Keratinocyte (primary cell): ENCODE measurements around the gene ARID1B. TPM values are rescaled to one million over a fixed set of nuclear protein-coding genes. Genes with fewer than 3 reads are reported as not detected.

Experiments
- DNase-seq: peaks from one replicate; pipeline ENCODE4 v3.0.0-alpha.2; 2011; ENCODE audit warnings: low read depth, missing footprints, low spot score
- FAIRE-seq: peaks from 2 replicates; lab custom pipeline; 2011; peaks lifted over from hg19 to GRCh38; lab: Jason Lieb, UNC
- H2AFZ ChIP-seq: 2 replicates; pipeline ENCODE4 v1.6.0; 2012; ENCODE audit warnings: low read length, control low read depth, inconsistent platforms; ENCODE audit not compliant: control insufficient read depth
- H3K27ac ChIP-seq: 2 replicates; pipeline ENCODE4 v1.5.1; 2011; ENCODE audit warnings: low read length; ENCODE audit not compliant: control insufficient read depth, insufficient read depth
- H3K27me3 ChIP-seq: 3 replicates; pipeline ENCODE4 v1.6.0; 2011; ENCODE audit warnings: low read length; ENCODE audit not compliant: control insufficient read depth, insufficient read depth; ENCODE audit errors: extremely low read depth
- H3K36me3 ChIP-seq, 2 experiments: 2 replicates in 1 of 2; 3 replicates in 1 of 2; pipeline ENCODE4 v1.5.1; 2011; ENCODE audit warnings: low read length in 2 of 2, mild to moderate bottlenecking in 1 of 2; ENCODE audit not compliant: control insufficient read depth in 2 of 2, insufficient read depth in 2 of 2; ENCODE audit errors: extremely low read depth in 1 of 2
- H3K4me1 ChIP-seq: 3 replicates; pipeline ENCODE4 v1.5.1; 2011; ENCODE audit warnings: low read length; ENCODE audit not compliant: control insufficient read depth, insufficient read depth; ENCODE audit errors: extremely low read depth
- H3K4me2 ChIP-seq: 3 replicates; pipeline ENCODE4 v1.6.0; 2011; ENCODE audit warnings: low read depth, low read length; ENCODE audit not compliant: control insufficient read depth, insufficient read depth; ENCODE audit errors: extremely low read depth
- H3K4me3 ChIP-seq, 3 experiments: fragments of 200-600 bp in 1 of 3; sonication (generic) in 1 of 3; 2 replicates in 2 of 3; 3 replicates in 1 of 3; pipeline ENCODE4 v1.5.1; 2011 to 2016; ENCODE audit warnings: low read length in 3 of 3, mild to moderate bottlenecking in 3 of 3, control low read depth in 2 of 3, inconsistent platforms in 1 of 3, low read depth in 1 of 3, mixed read lengths in 1 of 3, mixed run types in 1 of 3, moderate library complexity in 1 of 3; ENCODE audit not compliant: control insufficient read depth in 2 of 3, insufficient read depth in 2 of 3; ENCODE audit errors: extremely low read depth in 1 of 3
- H3K79me2 ChIP-seq: 2 replicates; pipeline ENCODE4 v1.6.0; 2012; ENCODE audit warnings: low read length; ENCODE audit not compliant: control insufficient read depth, insufficient read depth
- H3K9ac ChIP-seq: 3 replicates; pipeline ENCODE4 v1.6.0; 2011; ENCODE audit warnings: low read length; ENCODE audit not compliant: control insufficient read depth, insufficient read depth; ENCODE audit errors: extremely low read depth
- H3K9me1 ChIP-seq: 3 replicates; pipeline ENCODE4 v1.6.0; 2011; ENCODE audit warnings: low read length; ENCODE audit not compliant: control insufficient read depth, insufficient read depth; ENCODE audit errors: extremely low read depth
- H3K9me3 ChIP-seq: 2 replicates; pipeline ENCODE4 v1.5.1; 2012; ENCODE audit warnings: low read depth, low read length; ENCODE audit not compliant: control insufficient read depth
- H4K20me1 ChIP-seq: 3 replicates; pipeline ENCODE4 v1.6.0; 2011; ENCODE audit warnings: low read length; ENCODE audit not compliant: control insufficient read depth, insufficient read depth; ENCODE audit errors: extremely low read depth
- CTCF ChIP-seq, 3 experiments: IDR thresholded peaks in 1 of 3; conservative IDR thresholded peaks in 1 of 3; optimal IDR thresholded peaks in 1 of 3; 2 replicates in 2 of 3; 3 replicates in 1 of 3; pipeline versions ENCODE3 to v1.5.1; 2011; ENCODE audit warnings: low read length in 3 of 3, mild to moderate bottlenecking in 3 of 3, moderate library complexity in 2 of 3, control low read depth in 1 of 3, inconsistent platforms in 1 of 3; ENCODE audit not compliant: insufficient read depth in 2 of 3; ENCODE audit errors: extremely low read depth in 1 of 3
- EZH2 ChIP-seq: IDR thresholded peaks from one replicate; pipeline ENCODE4 v1.6.1; 2012; ENCODE audit warnings: inconsistent platforms, mild to moderate bottlenecking, low read length, moderate library complexity
- dilution Hi-C: fragments of 300-500 bp; cut with MboI; formaldehyde crosslinking; loops from one replicate; pipeline ENCODE4 v1.7.0; 2020; ENCODE audit warnings: low sequenced_read_pairs; ENCODE audit not compliant: extremely low pct_ligation_motif_present
- polyA plus RNA-seq, 5 experiments: library from polyadenylated mRNA; depleted of rRNA in 3 of 5; stranded (reverse) in 3 of 5; stranded (forward) in 1 of 5; unstranded in 1 of 5; fragments of >200 nt; gene quantifications; 1 replicate in 1 of 5; 2 replicates in 3 of 5; 3 replicates in 1 of 5; pipeline versions ENCODE4 v1.2.1 to v1.2.3, GENCODE V29; 2011 to 2012; ENCODE audit warnings: missing spikeins in 2 of 5, low read depth in 1 of 5, low replicate concordance in 1 of 5

The ARID1B gene
- polyA plus RNA-seq, 1 donor (not counting 4 experiments of a cell fraction or from before 2014, with no cell fraction given) = 14.9 TPM

GRCh38 chr6:157244175-157244574, 467.0 kb downstream of the ARID1B start:
- Histone ChIP-seq H3K4me3 (no peak overlapping the region), H2AFZ (no peak overlapping the region), H3K9me1 (no peaks in the 10 kb centered on the region), H3K4me1 (peaks cover 13% of the 10 kb centered on the region), H3K79me2 (no peaks in the 10 kb centered on the region), H3K9me3 (no peaks in the 10 kb centered on the region), H3K27ac (no peak overlapping the region), H4K20me1 (no peaks in the 10 kb centered on the region), H3K36me3 (no peaks in the 10 kb centered on the region), H3K27me3 (peaks cover 6% of the 10 kb centered on the region), H3K4me2 (no peak overlapping the region), H3K9ac (no peak overlapping the region)
- no peak for DNase-seq
- dilution Hi-C loops = no loop called here
- TF ChIP-seq EZH2 (no peak), CTCF (optimal IDR thresholded peaks at IDR 0.05 in 1 of 3, IDR thresholded peaks at IDR 0.05 in 1 of 3, conservative IDR thresholded peaks at IDR 0.05 in 1 of 3; ENCODE audit: extremely low read depth in 1 of 3, insufficient read depth in 2 of 3, low read length in 3 of 3) (no peak)
- no peak for FAIRE-seq

GRCh38 chr6:157244780-157245179, 467.6 kb downstream of the ARID1B start:
- TF ChIP-seq CTCF (optimal IDR thresholded peaks at IDR 0.05 in 1 of 3, IDR thresholded peaks at IDR 0.05 in 1 of 3, conservative IDR thresholded peaks at IDR 0.05 in 1 of 3; ENCODE audit: extremely low read depth in 1 of 3, insufficient read depth in 2 of 3, low read length in 3 of 3) (no peak), EZH2 (no peak)
- H3K27me3 ChIP-seq = peaks cover 7% of the 10 kb centered on the region
- dilution Hi-C loops = no loop called here
- H3K9me3 ChIP-seq = no peaks in the 10 kb centered on the region
- peaks cover 13% of the 10 kb centered on the region for H3K4me1 ChIP-seq
- no peak for FAIRE-seq
- H3K36me3 ChIP-seq = no peaks in the 10 kb centered on the region
- no peaks in the 10 kb centered on the region for H3K79me2 ChIP-seq
- H3K9ac ChIP-seq = no peak overlapping the region
- DNase-seq = no peak
- H4K20me1 ChIP-seq = no peaks in the 10 kb centered on the region
- H2AFZ ChIP-seq = no peak overlapping the region
- H3K4me2 ChIP-seq = no peak overlapping the region
- H3K4me3 ChIP-seq = no peak overlapping the region
- H3K27ac ChIP-seq = no peak overlapping the region
- H3K9me1 ChIP-seq = no peaks in the 10 kb centered on the region
